Measurements from ENCODE around the gene EFNA5. TPM values are rescaled to one million over a fixed set of nuclear protein-coding genes. Genes with fewer than 3 reads are reported as not detected.

Gene EFNA5
- total and polyA plus RNA-seq, 10 of the 15 experiments (the other 5 are each of a cell fraction or from before 2014, with no cell fraction given): 0.19 to 12.6 (median 3.9) TPM

DNA sequence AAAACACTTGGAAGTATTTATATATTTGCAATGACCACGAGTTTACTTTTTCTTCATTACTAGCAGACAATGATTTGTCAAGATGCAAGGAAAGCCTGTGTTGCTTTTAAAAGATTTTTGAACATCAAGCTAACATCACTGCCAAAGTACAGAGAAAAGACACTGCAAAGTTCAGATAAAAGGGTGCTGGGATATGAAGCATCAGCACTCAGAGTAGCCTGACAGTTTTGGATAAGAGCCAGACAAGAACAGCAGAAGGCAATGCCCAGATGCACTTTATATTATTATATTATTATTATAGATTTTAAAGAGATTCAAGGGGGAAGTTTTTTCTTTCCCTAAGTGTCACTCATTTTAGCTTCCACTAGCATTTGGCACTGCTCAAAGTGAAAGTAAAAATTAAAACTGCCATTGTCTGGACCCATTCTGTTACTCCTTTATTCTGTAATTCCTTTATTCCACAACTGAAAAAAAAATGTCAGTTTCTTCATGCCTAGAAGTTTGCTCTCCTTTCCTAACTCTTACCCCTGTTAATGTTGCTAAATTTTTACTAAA is 240.6 kb downstream of the EFNA5 start:
- no peaks in the 10 kb centered on the region for H3K27me3 ChIP-seq (replicated peaks in 1 of 2; ENCODE audit: control insufficient read depth in 2 of 2, insufficient read depth in 2 of 2, low read length in 1 of 2)
- no TSS peak for BruUV-seq (replicated peaks)
- ChIA-PET POLR2A (interaction anchor here (0.6 to 0.7 kb wide), 2 partner anchors 23 to 44 kb away, joined by 4 read pairs; no protein-coding TSS in a partner anchor), CTCF (interaction anchor here (1.0 to 1.1 kb wide), 2 partner anchors 33 to 61 kb away, joined by 3 read pairs; no protein-coding TSS in a partner anchor), RAD21 (ENCODE audit: unreplicated experiment) (interaction anchor here (0.7 to 1.3 kb wide), 5 partner anchors 10 to 231 kb away, joined by 3 to 5 read pairs (median 3); no protein-coding TSS in a partner anchor), SMC1A (ENCODE audit: uncharacterized antibody, unreplicated experiment) (interaction anchor here (0.5 to 4.0 kb wide), 12 partner anchors 9 to 402 kb away, joined by 3 to 27 read pairs (median 4); no protein-coding TSS in a partner anchor)
- H3K9ac ChIP-seq (ENCODE audit: control insufficient read depth, insufficient read depth, low read length): no peak overlapping the region
- no peak overlapping the region for H3K27ac ChIP-seq (ENCODE audit: control insufficient read depth, insufficient read depth)
- WGBS (ENCODE audit: insufficient coverage, insufficient replicate concordance, low lambda C conversion rate, missing lambda C conversion rate): 0% methylated on average over 1 of the region's 1 CpG
- ATAC-seq (peak; percentile 52), FAIRE-seq (no peak), DNase-seq (ENCODE audit: low read depth, low spot score) (no peak)
- TF ChIP-seq, protein P1, sequence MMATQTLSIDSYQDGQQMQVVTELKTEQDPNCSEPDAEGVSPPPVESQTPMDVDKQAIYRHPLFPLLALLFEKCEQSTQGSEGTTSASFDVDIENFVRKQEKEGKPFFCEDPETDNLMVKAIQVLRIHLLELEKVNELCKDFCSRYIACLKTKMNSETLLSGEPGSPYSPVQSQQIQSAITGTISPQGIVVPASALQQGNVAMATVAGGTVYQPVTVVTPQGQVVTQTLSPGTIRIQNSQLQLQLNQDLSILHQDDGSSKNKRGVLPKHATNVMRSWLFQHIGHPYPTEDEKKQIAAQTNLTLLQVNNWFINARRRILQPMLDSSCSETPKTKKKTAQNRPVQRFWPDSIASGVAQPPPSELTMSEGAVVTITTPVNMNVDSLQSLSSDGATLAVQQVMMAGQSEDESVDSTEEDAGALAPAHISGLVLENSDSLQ (IDR thresholded peaks at IDR 0.05): peak; percentile 62; the same call in 1 of the 2 replicates
- TF ChIP-seq CBX3 (IDR thresholded peaks at IDR 0.05; ENCODE audit: borderline replicate concordance, low read depth): no peak
- peaks cover 4% of the 10 kb centered on the region for H3K79me2 ChIP-seq (ENCODE audit: control insufficient read depth, insufficient read depth, low read length)
- no peaks in the 10 kb centered on the region for H3K36me3 ChIP-seq (ENCODE audit: control insufficient read depth in 2 of 2, insufficient read depth in 2 of 2, low read length in 1 of 2)
- in situ Hi-C loops (cut with MboI) (no loop called here), intact Hi-C loops (cut with micrococcal nuclease; ENCODE audit: unreplicated experiment) (no loop called here)
- H3K4me1 ChIP-seq (ENCODE audit: control insufficient read depth, insufficient read depth, low read length): no peaks in the 10 kb centered on the region
- H3K4me3 ChIP-seq: no peak overlapping the region
- H3K4me2 ChIP-seq (ENCODE audit: control insufficient read depth, insufficient read depth): peak overlapping the region; percentile 57
- H3K9me3 ChIP-seq (replicated peaks; ENCODE audit: control insufficient read depth, insufficient read depth, low read length): no peaks in the 10 kb centered on the region; the same call in 2 of the 3 replicates
- peak overlapping the region; percentile 15; the same call in 1 of the 2 replicates for H2AFZ ChIP-seq (ENCODE audit: control insufficient read depth, low read depth, low read length)
- no peaks in the 10 kb centered on the region for H4K20me1 ChIP-seq (ENCODE audit: control insufficient read depth, insufficient read depth)

GRCh38 chr5:107428303-107428813 is 242.4 kb downstream of the EFNA5 start:
- POLR2A ChIA-PET: interaction anchor here (0.9 kb wide), 1 partner anchor 146 kb away, joined by 3 read pairs; no protein-coding TSS in a partner anchor
- no peak for FAIRE-seq
- H3K9ac ChIP-seq (ENCODE audit: control insufficient read depth, insufficient read depth, low read length): no peak overlapping the region
- H3K79me2 ChIP-seq (ENCODE audit: control insufficient read depth, insufficient read depth, low read length): peaks cover 4% of the 10 kb centered on the region
- no peaks in the 10 kb centered on the region; the same call in 2 of the 3 replicates for H3K9me3 ChIP-seq (replicated peaks; ENCODE audit: control insufficient read depth, insufficient read depth, low read length)
- peak overlapping the region; percentile 12; the same call in 1 of the 2 replicates for H3K4me3 ChIP-seq
- intact Hi-C loops (cut with micrococcal nuclease; ENCODE audit: unreplicated experiment) (no loop called here), in situ Hi-C loops (cut with MboI) (no loop called here)
- RAD21 ChIA-PET (ENCODE audit: unreplicated experiment): interaction anchor here (0.7 to 1.6 kb wide), 2 partner anchors 25 to 48 kb away, joined by 3 to 5 read pairs; no protein-coding TSS in a partner anchor
- H3K27me3 ChIP-seq (replicated peaks in 1 of 2; ENCODE audit: control insufficient read depth in 2 of 2, insufficient read depth in 2 of 2, low read length in 1 of 2): no peaks in the 10 kb centered on the region
- H4K20me1 ChIP-seq (ENCODE audit: control insufficient read depth, insufficient read depth): no peaks in the 10 kb centered on the region
- peak; percentile 60 for ATAC-seq
- 2% methylated on average over 4 of the region's 4 CpGs for WGBS (ENCODE audit: insufficient coverage, insufficient replicate concordance, low lambda C conversion rate, missing lambda C conversion rate)
- DNase-seq (ENCODE audit: low read depth, low spot score): peak; percentile 55
- H3K4me1 ChIP-seq (ENCODE audit: control insufficient read depth, insufficient read depth, low read length): no peaks in the 10 kb centered on the region
- H3K27ac ChIP-seq (ENCODE audit: control insufficient read depth, insufficient read depth): no peak overlapping the region
- BruUV-seq (replicated peaks): no TSS peak
- SMC1A ChIA-PET (ENCODE audit: uncharacterized antibody, unreplicated experiment): interaction anchor here (0.7 to 3.0 kb wide), 9 partner anchors 10 to 144 kb away, joined by 3 to 11 read pairs (median 4); no protein-coding TSS in a partner anchor
- CTCF ChIA-PET: interaction anchor here (1.0 to 1.2 kb wide), 2 partner anchors 13 to 143 kb away, joined by 3 read pairs; no protein-coding TSS in a partner anchor
- no peaks in the 10 kb centered on the region for H3K36me3 ChIP-seq (ENCODE audit: control insufficient read depth in 2 of 2, insufficient read depth in 2 of 2, low read length in 1 of 2)
- peak overlapping the region; percentile 46 for H2AFZ ChIP-seq (ENCODE audit: control insufficient read depth, low read depth, low read length)
- peak overlapping the region; percentile 54; the same call in 1 of the 2 replicates for H3K4me2 ChIP-seq (ENCODE audit: control insufficient read depth, insufficient read depth)
- TF ChIP-seq TBL1XR1 (IDR thresholded peaks at IDR 0.05; ENCODE audit: low read depth, low read length): no peak
- TF ChIP-seq ATF7 (IDR thresholded peaks at IDR 0.05; ENCODE audit: low read depth): peak; percentile 52; the same call in 1 of the 2 replicates
- TF ChIP-seq LARP7 (IDR thresholded peaks at IDR 0.05): no peak
- TF ChIP-seq SUZ12 (IDR thresholded peaks at IDR 0.05; ENCODE audit: unreplicated experiment): no peak
- no peak for TF ChIP-seq BRCA1 (IDR thresholded peaks at IDR 0.05; ENCODE audit: low read depth, low read length)
- peak; percentile 82 for TF ChIP-seq RUNX3 (IDR thresholded peaks at IDR 0.05; ENCODE audit: low read length)
- TF ChIP-seq NRF1 (conservative IDR thresholded peaks at IDR 0.05; ENCODE audit: low read depth, low read length): no peak
- TF ChIP-seq, protein P2, sequence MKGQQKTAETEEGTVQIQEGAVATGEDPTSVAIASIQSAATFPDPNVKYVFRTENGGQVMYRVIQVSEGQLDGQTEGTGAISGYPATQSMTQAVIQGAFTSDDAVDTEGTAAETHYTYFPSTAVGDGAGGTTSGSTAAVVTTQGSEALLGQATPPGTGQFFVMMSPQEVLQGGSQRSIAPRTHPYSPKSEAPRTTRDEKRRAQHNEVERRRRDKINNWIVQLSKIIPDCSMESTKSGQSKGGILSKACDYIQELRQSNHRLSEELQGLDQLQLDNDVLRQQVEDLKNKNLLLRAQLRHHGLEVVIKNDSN (IDR thresholded peaks at IDR 0.05; ENCODE audit: borderline replicate concordance, extremely low read length, insufficient read depth, low read depth, low read length): no peak
- TF ChIP-seq KAT2A (conservative IDR thresholded peaks at IDR 0.05; ENCODE audit: control insufficient read depth, low read depth, low read length): no peak
- TF ChIP-seq, protein P3, sequence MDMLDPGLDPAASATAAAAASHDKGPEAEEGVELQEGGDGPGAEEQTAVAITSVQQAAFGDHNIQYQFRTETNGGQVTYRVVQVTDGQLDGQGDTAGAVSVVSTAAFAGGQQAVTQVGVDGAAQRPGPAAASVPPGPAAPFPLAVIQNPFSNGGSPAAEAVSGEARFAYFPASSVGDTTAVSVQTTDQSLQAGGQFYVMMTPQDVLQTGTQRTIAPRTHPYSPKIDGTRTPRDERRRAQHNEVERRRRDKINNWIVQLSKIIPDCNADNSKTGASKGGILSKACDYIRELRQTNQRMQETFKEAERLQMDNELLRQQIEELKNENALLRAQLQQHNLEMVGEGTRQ (IDR thresholded peaks at IDR 0.05; ENCODE audit: borderline replicate concordance, low read depth, low read length): no peak
- no peak for TF ChIP-seq SMARCA5 (IDR thresholded peaks at IDR 0.05)
